ENCODE data around the gene KLK10.

DNA sequence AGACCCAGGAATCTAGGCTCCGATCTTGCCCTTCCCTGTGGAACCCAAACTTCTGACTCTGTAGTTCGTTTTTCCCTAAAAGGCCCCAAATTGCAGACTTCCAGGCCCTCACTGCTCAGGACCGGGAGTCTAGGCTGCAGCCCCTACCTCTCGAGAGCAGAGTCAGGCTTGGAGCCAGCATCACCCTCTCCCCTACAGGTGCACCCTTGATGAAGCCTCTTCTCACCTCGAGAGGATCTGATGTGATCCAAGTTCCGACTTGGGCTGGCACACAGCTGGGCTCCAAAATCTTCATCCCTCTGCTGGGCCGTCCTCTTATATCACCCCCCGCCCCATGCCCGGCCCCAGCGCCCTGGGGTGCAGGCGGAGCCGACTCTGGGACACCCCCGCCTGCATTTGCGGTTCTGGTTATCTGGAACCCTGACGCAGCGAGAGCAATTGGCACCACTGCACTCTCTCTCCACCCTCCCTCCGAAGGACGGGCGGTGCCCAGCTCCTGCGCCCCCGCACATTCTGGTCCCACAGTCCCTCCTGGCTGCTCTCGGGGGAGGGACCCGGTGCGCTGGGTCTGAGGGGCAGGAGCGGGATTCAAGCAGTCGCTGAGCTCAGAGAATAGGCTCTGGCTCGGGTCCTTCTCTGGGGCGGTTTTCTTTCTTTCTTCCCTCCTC is 35.8 kb downstream of the KLK10 start, which contains the start of gene KLK7:
- TF ChIP-seq CTCF (IDR thresholded peaks at IDR 0.05) (no peak), POLR2AphosphoS5 (IDR thresholded peaks at IDR 0.05; ENCODE audit: low read depth, low read length) (no peak)

Measured in Panc1 (cell line).